ENCODE measurements around the gene TM6SF1. TPM values are rescaled to one million over a fixed set of nuclear protein-coding genes. Genes with fewer than 3 reads are reported as not detected.

The TM6SF1 gene
- total RNA-seq, 2 donors from 2014 or later, result 1.3 to 4.7 TPM

GRCh38 chr15:83113881-83114674 lies 6.6 kb downstream of the TM6SF1 start:
- Histone ChIP-seq H3K4me1 (replicated peaks) (no peaks in the 10 kb centered on the region), H3K27ac (no peak overlapping the region), H3K4me3 (no peak overlapping the region), H3K9me3 (no peaks in the 10 kb centered on the region), H3K27me3 (replicated peaks; ENCODE audit: insufficient read depth) (no peaks in the 10 kb centered on the region), H3K36me3 (no peaks in the 10 kb centered on the region)
- TF ChIP-seq, protein P1, sequence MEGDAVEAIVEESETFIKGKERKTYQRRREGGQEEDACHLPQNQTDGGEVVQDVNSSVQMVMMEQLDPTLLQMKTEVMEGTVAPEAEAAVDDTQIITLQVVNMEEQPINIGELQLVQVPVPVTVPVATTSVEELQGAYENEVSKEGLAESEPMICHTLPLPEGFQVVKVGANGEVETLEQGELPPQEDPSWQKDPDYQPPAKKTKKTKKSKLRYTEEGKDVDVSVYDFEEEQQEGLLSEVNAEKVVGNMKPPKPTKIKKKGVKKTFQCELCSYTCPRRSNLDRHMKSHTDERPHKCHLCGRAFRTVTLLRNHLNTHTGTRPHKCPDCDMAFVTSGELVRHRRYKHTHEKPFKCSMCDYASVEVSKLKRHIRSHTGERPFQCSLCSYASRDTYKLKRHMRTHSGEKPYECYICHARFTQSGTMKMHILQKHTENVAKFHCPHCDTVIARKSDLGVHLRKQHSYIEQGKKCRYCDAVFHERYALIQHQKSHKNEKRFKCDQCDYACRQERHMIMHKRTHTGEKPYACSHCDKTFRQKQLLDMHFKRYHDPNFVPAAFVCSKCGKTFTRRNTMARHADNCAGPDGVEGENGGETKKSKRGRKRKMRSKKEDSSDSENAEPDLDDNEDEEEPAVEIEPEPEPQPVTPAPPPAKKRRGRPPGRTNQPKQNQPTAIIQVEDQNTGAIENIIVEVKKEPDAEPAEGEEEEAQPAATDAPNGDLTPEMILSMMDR (IDR thresholded peaks at IDR 0.05), result no peak
- no peak for TF ChIP-seq POLR2AphosphoS5 (IDR thresholded peaks at IDR 0.05)
- TF ChIP-seq POLR2A (IDR thresholded peaks at IDR 0.05), result no peak
- intact Hi-C loops (cut with DNase I), result no loop called here
- DNase-seq (ENCODE audit: low spot score), result no peak
- 93% methylated on average over 5 of the region's 5 CpGs for WGBS

DNA sequence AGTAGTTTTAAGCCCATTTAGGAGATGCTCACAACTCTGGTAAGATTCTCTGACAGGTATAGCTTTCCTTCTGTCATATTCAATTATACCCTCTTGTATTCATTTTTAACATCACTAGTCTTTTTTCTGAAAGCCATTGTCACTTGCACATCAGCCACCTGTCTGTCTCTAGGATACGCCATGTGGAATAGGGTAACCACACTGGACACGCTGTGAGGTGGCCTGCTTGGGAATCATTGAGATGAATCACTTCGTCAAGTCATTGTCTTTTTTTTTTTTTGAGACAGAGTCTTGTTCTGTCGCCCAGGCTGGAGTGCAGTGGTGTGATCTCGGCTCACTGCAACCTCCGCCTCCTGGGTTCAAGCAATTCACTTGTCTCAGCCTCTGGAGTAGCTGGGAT lies 7.4 kb downstream of the TM6SF1 start:
- intact Hi-C loops (cut with DNase I), result no loop called here
- no peak for TF ChIP-seq POLR2AphosphoS5 (IDR thresholded peaks at IDR 0.05)
- TF ChIP-seq, protein P1 (IDR thresholded peaks at IDR 0.05), result no peak
- 96% methylated on average over 6 of the region's 6 CpGs for WGBS

DNA sequence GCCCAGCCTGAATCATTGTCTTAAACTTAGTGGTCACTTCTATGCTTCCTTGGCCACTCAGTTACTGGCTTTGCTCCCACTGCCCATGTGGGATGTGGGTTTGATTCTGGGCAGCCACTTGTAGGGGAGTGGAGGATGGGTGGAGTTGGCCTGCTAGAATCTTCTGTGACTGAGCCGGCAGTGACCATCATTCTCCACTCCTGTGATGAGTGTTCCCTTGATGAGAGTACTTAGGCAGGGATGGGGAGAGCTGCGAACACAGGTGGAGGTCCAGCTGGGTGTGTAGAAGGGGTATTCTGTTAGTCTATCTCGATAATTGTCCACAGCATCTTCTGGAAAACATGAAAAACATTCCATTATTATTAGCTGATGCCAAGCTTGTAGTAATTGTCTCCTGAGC lies 8.0 kb downstream of the TM6SF1 start:
- Histone ChIP-seq H3K4me3 (no peak overlapping the region), H3K9me3 (no peaks in the 10 kb centered on the region), H3K36me3 (no peaks in the 10 kb centered on the region), H3K27me3 (replicated peaks; ENCODE audit: insufficient read depth) (no peaks in the 10 kb centered on the region), H3K4me1 (replicated peaks) (no peaks in the 10 kb centered on the region), H3K27ac (no peak overlapping the region)
- intact Hi-C loops (cut with DNase I), result no loop called here
- no peak for TF ChIP-seq POLR2A (IDR thresholded peaks at IDR 0.05)
- TF ChIP-seq POLR2AphosphoS5 (IDR thresholded peaks at IDR 0.05), result no peak
- TF ChIP-seq, protein P1 (IDR thresholded peaks at IDR 0.05), result no peak
- no peak for DNase-seq (ENCODE audit: low spot score)
- 95% methylated on average over 3 of the region's 3 CpGs for WGBS

More for the DNA sequence above, 7.4 kb downstream of the TM6SF1 start:
- Histone ChIP-seq H3K9me3 (no peaks in the 10 kb centered on the region), H3K27me3 (replicated peaks; ENCODE audit: insufficient read depth) (no peaks in the 10 kb centered on the region), H3K4me1 (replicated peaks) (no peaks in the 10 kb centered on the region), H3K27ac (no peak overlapping the region), H3K36me3 (no peaks in the 10 kb centered on the region), H3K4me3 (no peak overlapping the region)
- no peak for DNase-seq (ENCODE audit: low spot score)

- intact Hi-C loops (cut with DNase I), result no loop called here
- Histone ChIP-seq H3K27ac (no peak overlapping the region), H3K4me1 (replicated peaks) (no peaks in the 10 kb centered on the region), H3K27me3 (replicated peaks; ENCODE audit: insufficient read depth) (no peaks in the 10 kb centered on the region), H3K4me3 (no peak overlapping the region), H3K36me3 (no peaks in the 10 kb centered on the region), H3K9me3 (no peaks in the 10 kb centered on the region)
- WGBS, result 95% methylated on average over 11 of the region's 11 CpGs
- TF ChIP-seq, protein P1 (IDR thresholded peaks at IDR 0.05), result no peak
- TF ChIP-seq POLR2AphosphoS5 (IDR thresholded peaks at IDR 0.05) (no peak), POLR2A (IDR thresholded peaks at IDR 0.05) (no peak)
- no peak for DNase-seq (ENCODE audit: low spot score)
Observed at GRCh38 chr15:83115831-83116565, 8.6 kb downstream of the TM6SF1 start.
